ENCODE data around the gene CDV3.

DNA sequence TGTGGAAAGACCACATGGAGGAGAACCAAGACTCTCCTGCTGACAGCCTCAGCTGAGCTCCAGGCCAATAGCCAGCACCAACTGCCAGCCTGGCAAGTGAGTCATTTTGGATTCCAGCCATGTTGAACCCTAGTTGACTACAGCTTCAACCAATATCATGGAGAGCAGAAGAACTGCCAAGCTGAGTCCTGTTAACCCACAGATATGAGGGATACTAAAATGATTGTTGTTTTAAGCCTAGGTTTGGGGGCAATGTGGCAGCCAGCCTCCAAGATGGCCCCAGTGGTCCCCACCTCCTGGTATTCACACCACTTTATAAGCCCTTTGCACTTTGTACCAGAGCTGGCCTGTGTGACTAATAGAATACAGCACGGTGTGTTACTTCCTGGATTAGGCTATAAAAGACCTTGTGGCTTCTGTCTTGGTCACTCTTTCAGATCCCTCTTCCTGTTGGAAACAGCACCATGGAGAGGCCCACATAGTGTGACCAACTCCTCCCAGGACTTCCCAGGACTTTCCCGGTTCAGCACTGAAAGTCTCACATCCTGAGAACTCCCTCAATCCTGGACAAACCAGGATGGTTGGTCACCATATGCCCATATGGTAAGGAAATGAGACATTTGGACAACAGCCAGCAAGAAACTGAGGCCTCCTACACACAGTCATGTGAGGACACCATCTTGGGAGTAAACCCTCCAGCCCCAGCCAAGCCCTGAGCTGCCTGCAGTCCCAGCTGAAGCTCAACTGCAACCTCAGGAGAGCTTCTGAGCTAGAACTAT is 32.4 kb upstream of the CDV3 start:
- TF ChIP-seq POLR2A (IDR thresholded peaks at IDR 0.05) (peak; percentile 68), CTCF (IDR thresholded peaks at IDR 0.05) (no peak)
